Measurements from ENCODE around the gene ISL2.

The ISL2 gene

GRCh38 chr15:76349301-76350070, 12.9 kb downstream of the ISL2 start:
- Histone ChIP-seq H4K91ac (ENCODE audit: low read length) (no peak overlapping the region), H2BK15ac (ENCODE audit: low read depth, poor library complexity, severe bottlenecking) (no peak overlapping the region), H3K4ac (ENCODE audit: low read depth in 1 of 2, low read length in 2 of 2) (no peak overlapping the region), H3K4me1 (ENCODE audit: control insufficient read depth, insufficient read depth, low read depth, low read length) (peaks cover 16% of the 10 kb centered on the region), H4K8ac (ENCODE audit: low read length) (no peak overlapping the region), H3K36me3 (ENCODE audit: control insufficient read depth in 1 of 2, insufficient read depth in 2 of 2, low read depth in 1 of 2, low read length in 2 of 2) (no peaks in the 10 kb centered on the region), H3K18ac (ENCODE audit: low read depth in 1 of 2, low read length in 2 of 2) (no peak overlapping the region), H3K27me3 (ENCODE audit: control insufficient read depth in 1 of 2, insufficient read depth in 1 of 2, low read length in 2 of 2) (peaks cover 29 to 34% of the 10 kb centered on the region in 2 experiments), H3K79me1 (replicated peaks; ENCODE audit: low read length, poor library complexity, severe bottlenecking) (peaks cover 1% of the 10 kb centered on the region), H3K9me3 (ENCODE audit: control insufficient read depth, low read length) (no peaks in the 10 kb centered on the region), H3K9ac (ENCODE audit: low read length) (no peak overlapping the region), H2BK12ac (ENCODE audit: low read length in 2 of 2) (no peak overlapping the region), H2AK5ac (ENCODE audit: low read length, severe bottlenecking) (no peak overlapping the region), H2BK120ac (ENCODE audit: low read depth, low read length) (no peak overlapping the region), H3K4me2 (ENCODE audit: low read length, poor library complexity, severe bottlenecking) (no peak overlapping the region), H3K14ac (ENCODE audit: low read length in 2 of 2) (no peak overlapping the region), H2BK5ac (ENCODE audit: low read depth, low read length, poor library complexity, severe bottlenecking) (no peak overlapping the region), H2AFZ (ENCODE audit: low read depth, low read length) (no peak overlapping the region), H3K27ac (ENCODE audit: low read length, poor library complexity, severe bottlenecking) (no peak overlapping the region), H3K23ac (ENCODE audit: low read length in 2 of 2) (no peak overlapping the region), H3K4me3 (ENCODE audit: insufficient read depth in 1 of 2, low read depth in 1 of 2, low read length in 2 of 2) (no peak overlapping the region)
- WGBS = no CpG with 5 or more reads among the region's 1 CpG
- DNase-seq = no peak

GRCh38 chr15:76353023-76353577, 16.5 kb downstream of the ISL2 start:
- no peak overlapping the region for H3K27ac ChIP-seq (ENCODE audit: low read length, poor library complexity, severe bottlenecking)
- H2BK15ac ChIP-seq (ENCODE audit: low read depth, poor library complexity, severe bottlenecking) = no peak overlapping the region
- H3K9ac ChIP-seq (ENCODE audit: low read length) = no peak overlapping the region
- H2BK120ac ChIP-seq (ENCODE audit: low read depth, low read length) = no peak overlapping the region
- H3K14ac ChIP-seq (ENCODE audit: low read length in 2 of 2) = no peak overlapping the region
- H3K36me3 ChIP-seq (ENCODE audit: control insufficient read depth in 1 of 2, insufficient read depth in 2 of 2, low read depth in 1 of 2, low read length in 2 of 2) = no peaks in the 10 kb centered on the region
- no peak overlapping the region for H4K8ac ChIP-seq (ENCODE audit: low read length)
- no peak overlapping the region for H3K4me2 ChIP-seq (ENCODE audit: low read length, poor library complexity, severe bottlenecking)
- H2BK12ac ChIP-seq (ENCODE audit: low read length in 2 of 2) = no peak overlapping the region
- no peak overlapping the region for H2AFZ ChIP-seq (ENCODE audit: low read depth, low read length)
- H3K23ac ChIP-seq (ENCODE audit: low read length in 2 of 2) = no peak overlapping the region
- H4K91ac ChIP-seq (ENCODE audit: low read length) = no peak overlapping the region
- no CpG with 5 or more reads among the region's 1 CpG for WGBS
- no peak overlapping the region for H3K18ac ChIP-seq (ENCODE audit: low read depth in 1 of 2, low read length in 2 of 2)
- no peaks in the 10 kb centered on the region for H3K79me1 ChIP-seq (replicated peaks; ENCODE audit: low read length, poor library complexity, severe bottlenecking)
- no peak overlapping the region for H2AK5ac ChIP-seq (ENCODE audit: low read length, severe bottlenecking)
- H3K4me1 ChIP-seq (ENCODE audit: control insufficient read depth, insufficient read depth, low read depth, low read length) = no peaks in the 10 kb centered on the region
- H3K27me3 ChIP-seq (ENCODE audit: control insufficient read depth in 1 of 2, insufficient read depth in 1 of 2, low read length in 2 of 2) = no peaks in the 10 kb centered on the region
- DNase-seq = no peak
- no peaks in the 10 kb centered on the region for H3K9me3 ChIP-seq (ENCODE audit: control insufficient read depth, low read length)
- H2BK5ac ChIP-seq (ENCODE audit: low read depth, low read length, poor library complexity, severe bottlenecking) = no peak overlapping the region
- no peak overlapping the region for H3K4ac ChIP-seq (ENCODE audit: low read depth in 1 of 2, low read length in 2 of 2)
- H3K4me3 ChIP-seq (ENCODE audit: insufficient read depth in 1 of 2, low read depth in 1 of 2, low read length in 2 of 2) = no peak overlapping the region

- no peak overlapping the region for H4K8ac ChIP-seq (ENCODE audit: low read length)
- H3K4me1 ChIP-seq (ENCODE audit: control insufficient read depth, insufficient read depth, low read depth, low read length) = no peaks in the 10 kb centered on the region
- H3K14ac ChIP-seq (ENCODE audit: low read length in 2 of 2) = no peak overlapping the region
- H3K27me3 ChIP-seq (ENCODE audit: control insufficient read depth in 1 of 2, insufficient read depth in 1 of 2, low read length in 2 of 2) = no peaks in the 10 kb centered on the region
- DNase-seq = no peak
- no peaks in the 10 kb centered on the region for H3K36me3 ChIP-seq (ENCODE audit: control insufficient read depth in 1 of 2, insufficient read depth in 2 of 2, low read depth in 1 of 2, low read length in 2 of 2)
- H4K91ac ChIP-seq (ENCODE audit: low read length) = no peak overlapping the region
- H2BK12ac ChIP-seq (ENCODE audit: low read length in 2 of 2) = no peak overlapping the region
- no peak overlapping the region for H3K4ac ChIP-seq (ENCODE audit: low read depth in 1 of 2, low read length in 2 of 2)
- H3K4me2 ChIP-seq (ENCODE audit: low read length, poor library complexity, severe bottlenecking) = no peak overlapping the region
- no peak overlapping the region for H2BK5ac ChIP-seq (ENCODE audit: low read depth, low read length, poor library complexity, severe bottlenecking)
- no peak overlapping the region for H3K9ac ChIP-seq (ENCODE audit: low read length)
- H2AK5ac ChIP-seq (ENCODE audit: low read length, severe bottlenecking) = no peak overlapping the region
- H3K79me1 ChIP-seq (replicated peaks; ENCODE audit: low read length, poor library complexity, severe bottlenecking) = no peaks in the 10 kb centered on the region
- no peaks in the 10 kb centered on the region for H3K9me3 ChIP-seq (ENCODE audit: control insufficient read depth, low read length)
- no peak overlapping the region for H3K18ac ChIP-seq (ENCODE audit: low read depth in 1 of 2, low read length in 2 of 2)
- no peak overlapping the region for H2BK15ac ChIP-seq (ENCODE audit: low read depth, poor library complexity, severe bottlenecking)
- no peak overlapping the region for H3K23ac ChIP-seq (ENCODE audit: low read length in 2 of 2)
- no peak overlapping the region for H3K27ac ChIP-seq (ENCODE audit: low read length, poor library complexity, severe bottlenecking)
- H2BK120ac ChIP-seq (ENCODE audit: low read depth, low read length) = no peak overlapping the region
- H2AFZ ChIP-seq (ENCODE audit: low read depth, low read length) = no peak overlapping the region
- WGBS = 97% methylated on average over 5 of the region's 10 CpGs
- no peak overlapping the region for H3K4me3 ChIP-seq (ENCODE audit: insufficient read depth in 1 of 2, low read depth in 1 of 2, low read length in 2 of 2)
Measured at GRCh38 chr15:76353903-76354302, 17.3 kb downstream of the ISL2 start.

- Histone ChIP-seq H3K14ac (ENCODE audit: low read length in 2 of 2) (no peak overlapping the region), H3K27ac (ENCODE audit: low read length, poor library complexity, severe bottlenecking) (no peak overlapping the region), H2AK5ac (ENCODE audit: low read length, severe bottlenecking) (no peak overlapping the region), H3K18ac (ENCODE audit: low read depth in 1 of 2, low read length in 2 of 2) (no peak overlapping the region), H3K9ac (ENCODE audit: low read length) (no peak overlapping the region), H4K91ac (ENCODE audit: low read length) (no peak overlapping the region), H3K23ac (ENCODE audit: low read length in 2 of 2) (no peak overlapping the region), H3K79me1 (replicated peaks; ENCODE audit: low read length, poor library complexity, severe bottlenecking) (no peaks in the 10 kb centered on the region), H4K8ac (ENCODE audit: low read length) (no peak overlapping the region), H2BK15ac (ENCODE audit: low read depth, poor library complexity, severe bottlenecking) (no peak overlapping the region), H3K4me2 (ENCODE audit: low read length, poor library complexity, severe bottlenecking) (no peak overlapping the region), H2BK120ac (ENCODE audit: low read depth, low read length) (no peak overlapping the region), H3K4me3 (ENCODE audit: insufficient read depth in 1 of 2, low read depth in 1 of 2, low read length in 2 of 2) (no peak overlapping the region), H3K27me3 (ENCODE audit: control insufficient read depth in 1 of 2, insufficient read depth in 1 of 2, low read length in 2 of 2) (no peaks in the 10 kb centered on the region), H3K36me3 (ENCODE audit: control insufficient read depth in 1 of 2, insufficient read depth in 2 of 2, low read depth in 1 of 2, low read length in 2 of 2) (no peaks in the 10 kb centered on the region), H3K9me3 (ENCODE audit: control insufficient read depth, low read length) (no peaks in the 10 kb centered on the region), H3K4ac (ENCODE audit: low read depth in 1 of 2, low read length in 2 of 2) (no peak overlapping the region), H3K4me1 (ENCODE audit: control insufficient read depth, insufficient read depth, low read depth, low read length) (no peaks in the 10 kb centered on the region), H2AFZ (ENCODE audit: low read depth, low read length) (no peak overlapping the region), H2BK12ac (ENCODE audit: low read length in 2 of 2) (no peak overlapping the region), H2BK5ac (ENCODE audit: low read depth, low read length, poor library complexity, severe bottlenecking) (no peak overlapping the region)
- DNase-seq = no peak
- no CpG with 5 or more reads among the region's 3 CpGs for WGBS
Measured at GRCh38 chr15:76354823-76355440, 18.4 kb downstream of the ISL2 start.
